Measurements from ENCODE around the gene ATOH7. TPM values are rescaled to one million over a fixed set of nuclear protein-coding genes. Genes with fewer than 3 reads are reported as not detected.

Gene ATOH7
- total RNA-seq, 1 experiment from 2014 or later = 0.31 TPM

- Mint-ChIP-seq H3K9me3 (no peaks in the 10 kb centered on the region), H3K4me3 (no peak overlapping the region), H3K36me3 (no peaks in the 10 kb centered on the region), H3K27ac (no peak overlapping the region), H3K4me1 (no peaks in the 10 kb centered on the region), H3K27me3 (ENCODE audit: low read depth) (peaks cover 25% of the 10 kb centered on the region)
- ATAC-seq (no peak), DNase-seq (ENCODE audit: low spot score) (no peak)
- no peak for TF ChIP-seq ZBTB21 (CRISPR knock-in tag; IDR thresholded peaks at IDR 0.05; ENCODE audit: borderline replicate concordance)
- TF ChIP-seq HMGXB4 (CRISPR knock-in tag; IDR thresholded peaks at IDR 0.05) = no peak
- no peak for TF ChIP-seq EMX1 (CRISPR knock-in tag; IDR thresholded peaks at IDR 0.05)
- TF ChIP-seq CDX4 (CRISPR knock-in tag; IDR thresholded peaks at IDR 0.05; ENCODE audit: borderline replicate concordance) = no peak
- TF ChIP-seq ZSCAN18 (CRISPR knock-in tag; IDR thresholded peaks at IDR 0.05) = no peak
- TF ChIP-seq E2F5 (CRISPR knock-in tag; IDR thresholded peaks at IDR 0.05) = no peak
- TF ChIP-seq CBFB (CRISPR knock-in tag; IDR thresholded peaks at IDR 0.05; ENCODE audit: low read depth) = no peak
- no peak for TF ChIP-seq JAZF1 (CRISPR knock-in tag; IDR thresholded peaks at IDR 0.05)
- no peak for TF ChIP-seq PRRX2 (CRISPR knock-in tag; IDR thresholded peaks at IDR 0.05)
- ChIA-PET POLR2A (no interaction called here), CTCF (interaction anchor here (1.2 to 1.7 kb wide), 2 partner anchors 8 to 27 kb away, joined by 4 read pairs; partner anchors contain the start of gene ATOH7)
Observed at GRCh38 chr10:68239596-68240150, 7.8 kb upstream of the ATOH7 start.

GRCh38 chr10:68239069-68239468, 7.2 kb upstream of the ATOH7 start:
- ChIA-PET POLR2A (no interaction called here), CTCF (interaction anchor here (0.7 kb wide), 1 partner anchor 800 kb away, joined by 8 read pairs; no protein-coding TSS in a partner anchor)
- Mint-ChIP-seq H3K4me3 (no peak overlapping the region), H3K9me3 (no peaks in the 10 kb centered on the region), H3K27me3 (ENCODE audit: low read depth) (peaks cover 22% of the 10 kb centered on the region), H3K36me3 (no peaks in the 10 kb centered on the region), H3K4me1 (no peaks in the 10 kb centered on the region), H3K27ac (no peak overlapping the region)
- DNase-seq (ENCODE audit: low spot score) (no peak), ATAC-seq (no peak)
- no peak for TF ChIP-seq CDX4 (CRISPR knock-in tag; IDR thresholded peaks at IDR 0.05; ENCODE audit: borderline replicate concordance)
- TF ChIP-seq IRF1 (CRISPR knock-in tag; IDR thresholded peaks at IDR 0.05) = no peak
- no peak for TF ChIP-seq FOXJ3 (CRISPR knock-in tag; IDR thresholded peaks at IDR 0.05; ENCODE audit: borderline replicate concordance)
- no peak for TF ChIP-seq ARID4B (CRISPR knock-in tag; IDR thresholded peaks at IDR 0.05; ENCODE audit: borderline replicate concordance)
- TF ChIP-seq E2F4 (CRISPR knock-in tag; IDR thresholded peaks at IDR 0.05; ENCODE audit: borderline replicate concordance, low read depth) = no peak
- no peak for TF ChIP-seq RORB (CRISPR knock-in tag; IDR thresholded peaks at IDR 0.05)
- no peak for TF ChIP-seq CTCF (IDR thresholded peaks at IDR 0.05)
- TF ChIP-seq ELF4 (CRISPR knock-in tag; IDR thresholded peaks at IDR 0.05; ENCODE audit: low read depth) = no peak
